NCI-H2029 treated with DMSO at 0.1 percent for 48 hours (cell line): ENCODE data around the gene GGT1.
"Not testable (repeated sequence)": the region's sequence is repeated elsewhere in the genome, so short reads cannot be mapped to it uniquely, and the experiment has no call there.

Source experiments
- DNase-seq: peaks from one replicate; lab custom pipeline; 2025; lab: John Stamatoyannopoulos, UW

Gene GGT1

DNA sequence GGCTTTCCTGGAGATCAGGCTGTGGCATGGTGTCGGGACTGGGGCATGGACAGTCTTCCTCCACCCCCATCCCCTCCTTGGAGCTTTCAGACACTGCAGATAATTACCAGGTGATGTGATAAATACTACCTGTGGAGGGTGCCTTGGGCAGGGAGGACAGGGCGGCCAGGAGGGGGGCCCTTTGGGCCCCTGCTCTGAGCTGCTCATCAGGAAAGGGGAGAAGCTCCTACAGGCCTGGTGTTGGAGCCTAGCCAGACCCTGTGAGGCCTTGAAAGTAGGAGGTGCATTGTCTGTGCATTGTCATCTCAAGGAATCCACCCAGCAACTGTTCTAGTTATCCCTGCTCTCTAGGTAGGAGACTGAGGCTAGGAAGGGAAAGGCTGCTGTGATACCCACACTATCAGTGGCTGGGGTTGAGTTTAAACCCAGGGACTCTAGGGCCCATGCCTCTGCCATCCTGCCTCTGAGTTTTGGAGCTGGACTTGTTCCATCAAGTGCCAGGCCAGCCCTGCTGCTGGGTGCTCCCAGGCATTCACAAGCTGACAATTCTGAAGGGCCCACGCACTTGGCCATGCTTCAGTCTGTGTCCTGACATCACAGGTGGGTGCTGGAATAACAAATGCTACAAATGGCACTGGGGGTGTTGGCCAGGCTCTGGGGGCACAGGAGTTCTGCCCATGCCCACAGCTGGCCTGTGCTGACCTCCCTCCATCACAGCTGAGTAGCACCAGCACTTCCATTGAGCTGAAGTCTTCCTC, 2.9 kb upstream of the GGT1 start:
- DNase-seq, result not testable (repeated sequence)

GRCh38 chr22:24601217-24602104, 1.5 kb upstream of the GGT1 start:
- no peak for DNase-seq

- not testable (repeated sequence) for DNase-seq
Measured at GRCh38 chr22:24602105-24602749, 766 bp upstream of the GGT1 start.

- not testable (repeated sequence) for DNase-seq
Measured at GRCh38 chr22:24603770-24604629, 1.0 kb downstream of the GGT1 start.

DNA sequence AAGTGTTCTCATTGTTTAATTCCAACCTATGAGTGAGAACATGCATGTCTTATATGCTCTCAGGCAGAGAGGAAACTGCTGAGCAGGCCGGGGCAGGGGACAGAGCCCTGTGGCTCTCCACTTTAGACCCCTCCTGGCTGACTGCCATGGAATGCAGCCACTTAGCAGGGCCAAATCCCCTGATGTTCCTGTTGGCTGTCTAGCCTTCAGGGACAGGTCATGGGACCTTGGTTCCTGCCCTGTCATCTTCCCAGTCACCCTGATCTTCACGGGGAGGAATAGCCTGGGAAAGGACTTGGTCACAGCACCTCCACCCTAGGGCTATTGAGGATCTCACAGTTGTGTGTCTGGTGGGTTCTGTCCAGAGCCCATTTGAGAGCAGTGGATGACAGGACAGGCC, 3.3 kb downstream of the GGT1 start:
- DNase-seq, result not testable (repeated sequence)

DNA sequence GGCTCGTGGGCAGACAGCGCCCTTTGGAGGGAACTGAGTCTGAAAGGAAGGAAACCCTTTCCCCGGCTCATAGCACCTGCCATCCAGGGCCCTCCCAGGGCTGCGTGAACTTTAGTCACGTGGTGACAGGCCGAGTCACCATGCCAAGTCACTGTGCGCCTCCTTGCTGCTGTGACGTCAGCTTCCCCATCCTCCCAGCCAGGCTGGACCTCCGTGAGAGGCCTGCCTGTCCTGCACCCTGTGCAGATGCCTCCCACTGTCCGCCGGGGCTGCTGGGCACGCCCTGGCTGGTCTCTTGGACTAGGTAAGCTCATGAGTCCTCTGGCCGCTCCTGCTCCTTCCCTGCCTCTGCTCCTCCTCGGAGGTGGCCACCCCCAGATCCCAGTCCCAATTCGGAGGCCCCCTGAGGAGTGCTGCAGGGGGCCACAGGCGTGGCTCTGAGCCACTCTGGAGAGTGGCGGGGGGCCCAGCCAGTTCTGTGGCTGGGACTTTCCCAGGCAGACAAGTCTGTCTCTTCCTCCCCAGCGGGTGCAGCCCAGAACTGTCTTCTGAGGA, 4.5 kb downstream of the GGT1 start:
- DNase-seq, result not testable (repeated sequence)

- DNase-seq, result not testable (repeated sequence)
Measured at GRCh38 chr22:24608327-24608726, 5.3 kb downstream of the GGT1 start.

DNA sequence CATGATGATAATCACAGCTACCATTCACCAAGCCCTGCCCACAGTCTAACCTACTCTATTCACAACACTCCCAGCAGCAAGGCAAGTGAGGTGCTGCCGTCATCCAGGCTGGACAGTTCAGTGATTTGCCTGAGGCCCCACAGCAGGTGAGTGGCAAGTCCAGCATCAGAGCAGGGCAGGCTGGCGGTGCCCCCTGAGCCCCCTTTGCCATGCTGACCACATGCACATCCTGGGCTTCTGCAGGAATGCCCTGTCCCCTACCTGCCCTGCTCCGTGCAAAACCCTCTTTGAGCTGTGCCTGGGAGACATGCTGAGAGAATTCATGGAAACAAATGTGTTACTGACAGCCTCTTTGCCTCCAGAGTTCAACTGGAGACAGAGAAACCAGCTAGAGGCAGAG, 6.9 kb downstream of the GGT1 start:
- not testable (repeated sequence) for DNase-seq

DNA sequence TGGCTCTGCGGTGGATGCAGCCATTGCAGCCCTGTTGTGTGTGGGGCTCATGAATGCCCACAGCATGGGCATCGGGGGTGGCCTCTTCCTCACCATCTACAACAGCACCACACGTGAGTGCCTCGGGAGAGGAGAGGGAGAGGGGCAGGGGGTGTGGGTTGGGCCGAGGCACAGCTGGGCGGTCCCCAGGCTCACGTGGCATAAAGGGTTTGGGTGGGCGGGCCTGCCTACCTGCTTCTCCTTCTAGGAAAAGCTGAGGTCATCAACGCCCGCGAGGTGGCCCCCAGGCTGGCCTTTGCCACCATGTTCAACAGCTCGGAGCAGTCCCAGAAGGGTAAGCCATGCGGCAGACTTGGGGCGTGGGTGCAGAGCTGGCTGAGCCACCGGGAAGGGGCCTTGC, 11.8 kb downstream of the GGT1 start:
- not testable (repeated sequence) for DNase-seq

- DNase-seq, result not testable (repeated sequence)
Measured at GRCh38 chr22:24621244-24621643, 18.3 kb downstream of the GGT1 start.

DNA sequence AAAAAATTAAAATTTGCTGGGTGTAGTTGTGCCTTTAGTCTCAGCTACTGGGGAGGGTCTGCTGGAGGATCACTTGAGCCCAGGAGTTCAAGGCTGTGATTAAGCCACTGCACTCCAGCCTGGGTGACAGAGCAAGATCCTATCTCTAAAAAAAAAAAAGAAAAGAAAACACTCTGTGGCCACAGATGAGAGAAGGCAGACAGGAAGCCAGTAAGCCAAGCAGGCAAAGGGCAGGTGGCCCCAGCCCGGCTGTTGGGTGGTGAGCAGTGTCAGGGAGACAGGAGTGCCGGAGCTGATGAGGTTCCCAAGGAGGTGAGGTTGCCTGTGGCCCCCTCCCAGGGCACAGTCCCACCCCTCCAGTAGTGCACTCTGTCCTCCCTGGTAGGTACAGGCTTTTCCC, 19.6 kb downstream of the GGT1 start:
- not testable (repeated sequence) for DNase-seq

GRCh38 chr22:24627911-24628310, 24.9 kb downstream of the GGT1 start:
- not testable (repeated sequence) for DNase-seq

DNA sequence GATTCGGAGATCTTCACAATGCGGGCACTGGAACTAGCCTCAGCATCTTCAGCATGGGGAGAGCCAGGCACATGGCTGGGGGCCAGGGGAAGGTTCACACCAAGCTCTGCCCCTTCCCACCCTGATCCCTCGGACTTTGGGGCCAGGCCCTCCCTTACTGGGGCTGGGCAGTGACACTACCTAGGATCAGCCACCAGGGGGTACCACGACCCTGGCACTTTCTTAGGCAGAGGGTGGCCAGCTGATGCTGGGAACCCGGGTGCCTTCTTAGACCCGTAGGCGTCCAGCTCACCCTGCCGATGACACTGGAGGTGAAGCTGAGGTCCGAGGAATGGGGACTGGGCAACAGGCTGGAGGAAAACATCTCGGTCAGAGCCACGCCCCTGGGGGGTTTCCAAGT, 26.1 kb downstream of the GGT1 start:
- not testable (repeated sequence) for DNase-seq

DNA sequence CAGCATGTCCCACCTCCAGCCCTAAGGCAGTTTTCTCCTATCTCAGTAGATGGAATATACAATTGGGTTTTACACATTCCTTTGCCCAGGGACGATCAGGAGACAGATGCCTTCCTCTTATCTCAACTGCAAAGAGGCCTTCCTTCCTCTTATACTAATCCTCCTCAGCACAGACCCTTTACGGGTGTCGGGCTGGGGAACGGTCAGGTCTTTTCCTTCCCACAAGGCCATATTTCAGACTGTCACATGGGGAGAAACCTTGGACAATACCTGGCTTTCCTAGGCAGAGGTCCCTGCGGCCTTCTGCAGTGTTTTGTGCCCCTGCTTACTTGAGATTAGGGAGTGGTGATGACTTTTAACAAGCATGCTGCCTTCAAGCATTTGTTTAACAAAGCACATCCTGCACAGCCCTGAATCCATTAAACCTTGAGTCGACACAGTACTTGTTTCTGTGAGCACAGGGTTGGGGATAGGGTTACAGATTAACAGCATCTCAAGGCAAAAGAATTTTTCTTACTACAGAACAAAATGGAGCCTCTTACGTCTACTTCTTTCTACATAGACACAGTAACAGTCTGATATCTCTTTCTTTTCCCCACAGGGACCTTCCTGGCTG, 27.9 kb downstream of the GGT1 start:
- DNase-seq, result not testable (repeated sequence)

DNA sequence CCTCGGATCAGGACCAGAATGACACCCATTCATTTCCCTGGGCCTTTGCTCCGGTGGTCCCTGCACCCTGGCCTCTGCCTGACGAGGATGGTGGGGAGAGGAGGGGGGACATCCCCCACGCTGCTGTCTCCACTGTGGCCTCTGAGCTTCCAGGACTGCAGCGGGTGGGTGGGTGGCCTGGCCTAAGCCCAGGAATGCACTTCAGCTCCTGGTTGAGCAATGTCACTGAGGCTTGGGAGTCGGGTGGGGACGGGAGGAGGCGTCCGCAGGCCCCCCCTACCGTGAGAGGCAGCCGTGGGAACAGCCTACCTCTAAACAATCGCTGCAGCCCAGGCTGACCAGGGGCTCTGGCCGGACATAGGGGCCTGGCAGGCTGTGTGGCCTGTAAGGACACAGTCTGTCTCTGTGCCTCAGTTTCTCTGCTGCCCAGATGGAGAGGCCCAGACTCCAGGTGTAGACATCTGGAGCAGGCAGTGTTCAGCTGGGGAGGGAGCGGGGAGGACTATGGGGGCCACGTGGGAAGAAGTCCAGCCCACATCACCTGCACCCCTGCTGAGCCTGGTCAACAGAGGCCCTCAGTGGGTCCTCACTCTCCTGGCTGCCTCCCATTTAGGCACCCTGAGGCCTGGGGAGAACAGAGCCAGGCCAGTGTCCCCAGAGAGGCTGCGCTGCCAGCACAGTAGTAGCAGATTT, 28.6 kb downstream of the GGT1 start:
- DNase-seq, result not testable (repeated sequence)

DNA sequence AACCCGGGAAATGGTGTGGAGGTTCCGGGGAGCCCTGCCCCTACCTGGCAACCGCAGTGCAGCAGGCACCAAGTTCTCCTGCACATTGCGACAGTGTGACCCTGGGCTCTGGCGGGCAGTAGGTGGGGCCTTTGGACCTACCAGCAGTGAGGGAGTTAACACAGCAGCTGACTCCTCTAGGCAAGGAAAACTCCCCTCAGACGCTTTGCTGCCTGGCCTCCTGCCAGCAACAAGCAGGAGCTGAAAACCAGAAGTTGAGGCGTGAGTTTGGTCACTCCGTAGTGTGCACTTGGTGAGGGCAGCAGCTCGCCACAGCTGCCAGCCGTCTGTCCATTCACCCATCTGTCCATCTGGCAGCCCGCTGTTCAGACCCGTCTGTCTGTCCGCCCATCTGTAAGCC, 29.6 kb downstream of the GGT1 start:
- not testable (repeated sequence) for DNase-seq

- DNase-seq, result not testable (repeated sequence)
Measured at GRCh38 chr22:24633231-24634023, 30.4 kb downstream of the GGT1 start.

GRCh38 chr22:24634776-24635389, 31.9 kb downstream of the GGT1 start:
- DNase-seq, result not testable (repeated sequence)

GRCh38 chr22:24636513-24636912, 33.5 kb downstream of the GGT1 start:
- DNase-seq, result not testable (repeated sequence)
